ENCODE measurements around the gene NRXN3.

The NRXN3 gene

GRCh38 chr14:79442786-79443185 lies 1272.6 kb downstream of the NRXN3 start:
- Histone ChIP-seq H3K9me3 (ENCODE audit: insufficient read depth, low read length) (no peaks in the 10 kb centered on the region), H3K9ac (ENCODE audit: low read length) (no peak overlapping the region), H4K20me1 (ENCODE audit: low read depth, low read length) (no peaks in the 10 kb centered on the region), H3F3A (ENCODE audit: insufficient read depth) (no peaks in the 10 kb centered on the region), H3K9me2 (replicated peaks; ENCODE audit: insufficient read depth, low read length) (no peaks in the 10 kb centered on the region), H3K4me2 (ENCODE audit: low read depth, low read length, poor library complexity, severe bottlenecking) (no peak overlapping the region), H2AFZ (ENCODE audit: low read depth, low read length, severe bottlenecking) (no peak overlapping the region), H3K27me3 (ENCODE audit: low read length) (no peaks in the 10 kb centered on the region), H3K27ac (ENCODE audit: low read depth, low read length) (no peak overlapping the region), H3K79me2 (ENCODE audit: insufficient read depth, low read length) (no peaks in the 10 kb centered on the region), H3K36me3 (ENCODE audit: low read length) (no peaks in the 10 kb centered on the region), H3K4me3 (ENCODE audit: insufficient read depth, low read length, poor library complexity, severe bottlenecking) (no peak overlapping the region)
- no peak for TF ChIP-seq CTCF (IDR thresholded peaks at IDR 0.05; ENCODE audit: insufficient read depth, low read length, poor library complexity, severe bottlenecking)
- TF ChIP-seq EZH2phosphoT487 (conservative IDR thresholded peaks at IDR 0.05; ENCODE audit: low read length), result no peak

- TF ChIP-seq CTCF (IDR thresholded peaks at IDR 0.05; ENCODE audit: insufficient read depth, low read length, poor library complexity, severe bottlenecking) (no peak), EZH2phosphoT487 (conservative IDR thresholded peaks at IDR 0.05; ENCODE audit: low read length) (no peak)
- Histone ChIP-seq H3K9ac (ENCODE audit: low read length) (no peak overlapping the region), H2AFZ (ENCODE audit: low read depth, low read length, severe bottlenecking) (no peak overlapping the region), H3K27ac (ENCODE audit: low read depth, low read length) (no peak overlapping the region), H3K27me3 (ENCODE audit: low read length) (no peaks in the 10 kb centered on the region), H3K4me3 (ENCODE audit: insufficient read depth, low read length, poor library complexity, severe bottlenecking) (no peak overlapping the region), H4K20me1 (ENCODE audit: low read depth, low read length) (no peaks in the 10 kb centered on the region), H3F3A (ENCODE audit: insufficient read depth) (no peaks in the 10 kb centered on the region), H3K9me2 (replicated peaks; ENCODE audit: insufficient read depth, low read length) (no peaks in the 10 kb centered on the region), H3K4me2 (ENCODE audit: low read depth, low read length, poor library complexity, severe bottlenecking) (no peak overlapping the region), H3K79me2 (ENCODE audit: insufficient read depth, low read length) (no peaks in the 10 kb centered on the region), H3K9me3 (ENCODE audit: insufficient read depth, low read length) (no peaks in the 10 kb centered on the region), H3K36me3 (ENCODE audit: low read length) (no peaks in the 10 kb centered on the region)
These were observed 1273.4 kb downstream of the NRXN3 start for GRCh38 chr14:79443602-79444001.

DNA sequence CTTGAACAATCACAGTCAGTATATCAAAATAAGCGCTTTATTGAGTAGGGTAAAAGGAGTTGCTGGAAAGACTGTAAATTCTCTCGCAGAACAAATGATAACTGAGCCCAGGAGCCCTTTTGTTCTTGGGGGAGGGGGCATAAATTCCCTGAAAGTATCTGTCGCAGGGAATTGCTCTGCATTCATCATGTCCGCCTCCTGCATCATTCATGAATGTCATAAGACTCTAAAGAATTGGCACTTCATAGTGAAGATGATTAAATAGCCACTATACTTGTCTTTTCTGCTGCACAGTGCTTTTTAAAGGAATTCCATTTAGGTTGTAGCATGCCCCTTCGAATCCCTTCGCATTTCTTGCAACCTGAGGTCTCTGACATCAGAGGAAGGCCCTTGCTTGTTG lies 1278.8 kb downstream of the NRXN3 start:
- Histone ChIP-seq H3K27ac (ENCODE audit: low read depth, low read length) (no peak overlapping the region), H3K9me2 (replicated peaks; ENCODE audit: insufficient read depth, low read length) (no peaks in the 10 kb centered on the region)

More for the DNA sequence above, 1278.8 kb downstream of the NRXN3 start:
- H2AFZ ChIP-seq (ENCODE audit: low read depth, low read length, severe bottlenecking), result no peak overlapping the region
- no peaks in the 10 kb centered on the region for H3K36me3 ChIP-seq (ENCODE audit: low read length)
- H3F3A ChIP-seq (ENCODE audit: insufficient read depth), result no peaks in the 10 kb centered on the region
- H3K9ac ChIP-seq (ENCODE audit: low read length), result no peak overlapping the region
- H3K4me3 ChIP-seq (ENCODE audit: insufficient read depth, low read length, poor library complexity, severe bottlenecking), result no peak overlapping the region
- H3K4me2 ChIP-seq (ENCODE audit: low read depth, low read length, poor library complexity, severe bottlenecking), result no peak overlapping the region
- H4K20me1 ChIP-seq (ENCODE audit: low read depth, low read length), result no peaks in the 10 kb centered on the region
- H3K79me2 ChIP-seq (ENCODE audit: insufficient read depth, low read length), result no peaks in the 10 kb centered on the region
- H3K27me3 ChIP-seq (ENCODE audit: low read length), result no peaks in the 10 kb centered on the region
- TF ChIP-seq CTCF (IDR thresholded peaks at IDR 0.05; ENCODE audit: insufficient read depth, low read length, poor library complexity, severe bottlenecking), result no peak
- TF ChIP-seq EZH2phosphoT487 (conservative IDR thresholded peaks at IDR 0.05; ENCODE audit: low read length), result no peak
- H3K9me3 ChIP-seq (ENCODE audit: insufficient read depth, low read length), result no peaks in the 10 kb centered on the region
